OCI-LY7 (cell line): ENCODE results near the gene ARID5A. TPM values are rescaled to one million over a fixed set of nuclear protein-coding genes. Genes with fewer than 3 reads are reported as not detected.

Experiments
- BruUV-seq: library from RNA; stranded (reverse); fragments of 400-500 nt; replicated peaks from 2 replicates; lab custom pipeline; 2021; lab: Mats Ljungman, UMichigan
- CTCF ChIA-PET: fragments of 300-600 bp; sonication (Branson Sonifier 250); formaldehyde crosslinking; loops from one replicate; lab custom pipeline; 2022; ENCODE audit warnings: antibody characterized with exemption; ENCODE audit not compliant: unreplicated experiment; lab: Charles Lee
- POLR2A ChIA-PET: fragments of 300-600 bp; sonication (Branson Sonifier 250); formaldehyde crosslinking; loops from one replicate; lab custom pipeline; 2022; ENCODE audit warnings: antibody characterized with exemption; lab: Charles Lee
- DNase-seq: peaks from one replicate; pipeline ENCODE4 v3.0.0-alpha.2; 2015; ENCODE audit warnings: low spot score
- H2AFZ ChIP-seq: fragments of 200-600 bp; sonication (generic), shearing (Covaris generic); 2 replicates; pipeline ENCODE4 v1.6.1; 2014; ENCODE audit warnings: mild to moderate bottlenecking, antibody characterized with exemption, low read length, moderate library complexity
- H3K27ac ChIP-seq: fragments of 200-600 bp; sonication (generic); 2 replicates; pipeline ENCODE4 v1.5.1; 2014; ENCODE audit warnings: mixed run types, low read depth, mild to moderate bottlenecking, moderate library complexity, low read length, inconsistent platforms; ENCODE audit not compliant: poor library complexity, severe bottlenecking
- H3K36me3 ChIP-seq: fragments of 200-600 bp; sonication (generic); 2 replicates; pipeline ENCODE4 v1.6.1; 2014; ENCODE audit warnings: mild to moderate bottlenecking, antibody characterized with exemption, low read length, moderate library complexity, mixed read lengths; ENCODE audit not compliant: insufficient read depth
- H3K4me1 ChIP-seq: fragments of 200-600 bp; sonication (generic); 2 replicates; pipeline ENCODE4 v1.5.1; 2014; ENCODE audit warnings: mild to moderate bottlenecking, low read length; ENCODE audit not compliant: insufficient read depth, poor library complexity, severe bottlenecking
- H3K4me2 ChIP-seq: fragments of 200-600 bp; sonication (generic); 2 replicates; pipeline ENCODE4 v1.6.1; 2014; ENCODE audit warnings: mild to moderate bottlenecking, low read length
- H3K4me3 ChIP-seq: fragments of 200-600 bp; sonication (generic); 2 replicates; pipeline ENCODE4 v1.5.1; 2014; ENCODE audit warnings: mild to moderate bottlenecking, low read depth, low read length; ENCODE audit not compliant: poor library complexity, severe bottlenecking
- H3K79me2 ChIP-seq: fragments of 200-600 bp; sonication (generic); 2 replicates; pipeline ENCODE4 v1.6.1; 2016; ENCODE audit warnings: low read depth, mild to moderate bottlenecking, low read length, moderate library complexity, mixed read lengths; ENCODE audit not compliant: insufficient read depth
- H3K9me2 ChIP-seq: fragments of 200-600 bp; sonication (generic); 2 replicates; pipeline ENCODE4 v1.6.1; 2016; ENCODE audit warnings: mild to moderate bottlenecking, low read length, mixed read lengths; ENCODE audit not compliant: insufficient read depth
- H3K9me3 ChIP-seq: fragments of 200-600 bp; sonication (generic); 2 replicates; pipeline ENCODE4 v1.6.1; 2014; ENCODE audit warnings: mild to moderate bottlenecking, mixed run types, low read length, mixed read lengths
- H4K20me1 ChIP-seq: fragments of 200-600 bp; sonication (generic); 2 replicates; pipeline ENCODE4 v1.6.1; 2014; ENCODE audit warnings: mild to moderate bottlenecking, antibody characterized with exemption, low read length, moderate library complexity, mixed read lengths; ENCODE audit not compliant: insufficient read depth
- CTCF ChIP-seq: fragments of 200-600 bp; sonication (generic); conservative IDR thresholded peaks from 2 replicates; pipeline ENCODE4 v1.5.1; 2014; ENCODE audit warnings: mild to moderate bottlenecking, antibody characterized with exemption, low read length, moderate library complexity, mixed read lengths
- EZH2phosphoT487 ChIP-seq: fragments of 200-600 bp; sonication (generic); IDR thresholded peaks from 2 replicates; pipeline ENCODE4 v1.6.1; 2018; ENCODE audit warnings: low read depth, borderline replicate concordance, mild to moderate bottlenecking, mixed run types, antibody characterized with exemption, low read length, moderate library complexity, mixed read lengths
- intact Hi-C: fragments of 100-400 bp; cut with micrococcal nuclease; formaldehyde crosslinking; loops from one replicate; pipeline ENCODE4 v1.10.0; 2022; ENCODE audit not compliant: unreplicated experiment
- total RNA-seq, 2 experiments: library from RNA; depleted of rRNA in 1 of 2; stranded (reverse); fragments of >200 nt in 1 of 2; shearing (Covaris generic) in 1 of 2; gene quantifications; 2 replicates each; pipeline ENCODE4 v1.2.3, GENCODE V29; 2014 to 2022

Gene ARID5A
- total RNA-seq, 2 experiments from 2014 or later, result 4.4 to 6.0 TPM

- H3K4me1 ChIP-seq, result peaks cover 13% of the 10 kb centered on the region
- CTCF ChIA-PET, result no interaction called here
Measured at GRCh38 chr2:96539215-96539920, 2.8 kb downstream of the ARID5A start.

DNA sequence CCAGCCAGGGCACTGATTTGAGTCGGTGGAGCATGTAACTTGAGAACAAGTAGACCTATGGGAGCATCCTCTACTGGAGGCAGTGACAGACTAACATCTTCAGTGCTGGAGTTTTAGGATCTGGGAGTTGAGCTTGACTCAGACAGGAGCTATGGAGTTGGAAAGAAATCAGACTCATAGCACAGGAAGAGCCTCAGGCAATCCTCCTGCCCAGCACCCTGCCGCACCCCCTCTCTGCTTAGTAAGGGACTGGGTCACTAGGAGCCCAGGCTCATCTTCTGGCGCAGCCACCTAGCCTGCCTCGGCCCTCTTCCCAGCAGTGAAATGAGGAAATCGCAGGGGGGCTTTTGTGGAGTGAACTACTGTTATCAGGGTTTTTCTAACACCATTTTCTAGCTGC is 3.6 kb downstream of the ARID5A start:
- TF ChIP-seq CTCF (no peak), EZH2phosphoT487 (no peak)
- ChIA-PET POLR2A (interaction anchor here (0.5 to 0.8 kb wide), 2 partner anchors 234 to 327 kb away, joined by 3 to 6 read pairs; no protein-coding TSS in a partner anchor), CTCF (no interaction called here)
- Histone ChIP-seq H3K27ac (no peak overlapping the region), H2AFZ (no peak overlapping the region), H3K9me2 (no peaks in the 10 kb centered on the region), H3K79me2 (no peaks in the 10 kb centered on the region), H4K20me1 (peaks cover 6% of the 10 kb centered on the region; the same call in 1 of the 2 replicates), H3K9me3 (no peaks in the 10 kb centered on the region), H3K4me2 (no peak overlapping the region), H3K36me3 (no peaks in the 10 kb centered on the region), H3K4me3 (no peak overlapping the region), H3K4me1 (peaks cover 13% of the 10 kb centered on the region)
- DNase-seq, result no peak
- intact Hi-C loops, result no loop called here
- BruUV-seq, result no TSS peak

More at GRCh38 chr2:96539215-96539920, 2.8 kb downstream of the ARID5A start:
- intact Hi-C loops, result no loop called here
- Histone ChIP-seq H3K27ac (no peak overlapping the region), H3K79me2 (no peaks in the 10 kb centered on the region), H3K36me3 (no peaks in the 10 kb centered on the region), H2AFZ (no peak overlapping the region), H3K9me2 (no peaks in the 10 kb centered on the region), H3K4me2 (no peak overlapping the region), H3K4me3 (no peak overlapping the region), H3K9me3 (no peaks in the 10 kb centered on the region), H4K20me1 (peaks cover 6% of the 10 kb centered on the region; the same call in 1 of the 2 replicates)
- no peak for DNase-seq
- BruUV-seq, result no TSS peak
- no peak for TF ChIP-seq CTCF
- TF ChIP-seq EZH2phosphoT487, result no peak
- POLR2A ChIA-PET, result interaction anchor here (0.8 kb wide), 1 partner anchor 234 kb away, joined by 6 read pairs; no protein-coding TSS in a partner anchor
